GM19467 (cell line): ENCODE data around the gene SLC39A7.

Source experiments
- ATAC-seq: cut with Tn5 transposase; IDR thresholded peaks from one replicate; pipeline ENCODE4 v1.9.1; 2021; ENCODE audit warnings: mild to moderate bottlenecking, moderate library complexity; ENCODE audit not compliant: unreplicated experiment

The SLC39A7 gene

GRCh38 chr6:33170176-33171015 is 30.3 kb upstream of the SLC39A7 start:
- no peak for ATAC-seq

DNA sequence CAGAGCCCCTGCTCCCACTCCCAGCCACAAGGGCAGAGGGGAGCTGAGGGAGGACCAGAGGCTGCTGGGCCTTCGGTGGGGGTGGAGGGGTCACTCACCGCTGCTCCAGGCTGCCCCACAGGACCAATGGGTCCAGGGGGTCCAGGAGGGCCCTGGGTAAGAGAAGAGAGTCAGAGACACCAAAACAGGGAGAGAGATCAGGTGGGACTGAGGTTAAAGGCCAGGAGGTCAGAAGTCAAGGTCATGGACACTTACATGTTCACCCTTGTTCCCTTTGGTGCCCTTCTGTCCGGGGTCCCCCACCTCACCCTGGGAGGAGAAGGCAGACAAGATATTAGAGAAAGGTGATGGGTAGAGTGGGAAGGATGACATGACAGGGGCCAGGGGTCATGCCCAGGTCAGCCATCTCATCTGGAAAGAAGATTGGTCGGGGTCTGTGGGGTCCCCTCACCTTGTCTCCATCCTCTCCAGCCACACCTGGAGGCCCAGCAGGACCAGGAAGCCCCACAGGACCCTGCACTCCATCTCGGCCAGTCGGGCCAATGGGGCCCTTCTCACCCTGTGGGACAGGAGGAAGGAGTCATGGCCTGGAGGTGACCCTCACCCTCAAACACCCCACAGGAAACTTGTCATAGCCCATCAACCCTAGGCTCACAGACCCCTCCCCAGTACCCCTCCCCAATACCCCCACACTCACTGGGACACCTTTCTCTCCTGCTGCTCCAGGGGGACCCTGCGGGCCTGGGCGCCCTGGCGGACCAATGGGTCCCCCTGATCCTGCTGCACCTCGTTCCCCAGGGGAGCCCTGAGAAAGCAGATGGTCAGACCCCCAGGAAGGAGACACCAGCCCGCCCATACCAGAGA is 29.4 kb upstream of the SLC39A7 start:
- ATAC-seq = no peak

- ATAC-seq = no peak
Measured at GRCh38 chr6:33171880-33172687, 28.6 kb upstream of the SLC39A7 start.

DNA sequence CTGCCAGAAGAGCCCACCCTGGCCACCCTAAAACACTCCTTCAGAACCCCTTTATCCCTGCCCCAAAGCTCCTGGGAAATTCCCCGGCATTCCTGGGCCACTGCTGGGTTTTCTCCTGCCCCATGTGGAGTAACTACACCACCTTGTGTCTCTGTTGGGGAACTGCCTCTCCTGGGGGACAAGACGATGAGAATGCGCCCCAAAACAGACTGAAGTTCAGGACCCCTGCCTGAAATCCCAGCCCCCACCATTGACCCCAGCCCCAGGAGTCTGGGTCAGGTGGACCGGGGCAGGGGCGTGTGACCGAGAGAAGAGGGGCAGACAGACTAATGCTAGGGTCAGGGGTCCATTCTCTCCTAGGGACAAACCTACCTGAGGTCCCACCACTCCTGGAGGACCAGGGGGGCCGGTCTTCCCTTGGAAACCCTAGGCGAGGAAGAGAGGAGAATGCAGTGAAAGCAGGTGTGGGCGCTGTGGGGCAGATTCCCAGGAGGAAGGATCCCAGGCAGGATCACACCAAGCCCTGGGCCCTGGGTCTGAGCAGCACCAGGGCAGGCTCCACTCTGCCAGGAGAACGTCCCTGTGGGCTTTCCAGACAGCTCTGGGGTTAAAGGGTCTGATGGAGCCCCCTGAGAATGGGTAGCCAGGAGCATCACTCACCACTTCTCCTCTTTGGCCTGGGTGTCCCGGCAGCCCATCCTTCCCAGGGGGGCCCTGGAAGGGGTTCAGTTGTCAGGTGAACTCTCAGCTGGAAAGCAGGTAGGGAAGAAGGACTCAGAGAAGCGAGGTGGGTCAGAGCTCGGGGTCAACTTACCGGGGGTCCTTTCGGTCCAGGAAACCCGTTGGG is 27.8 kb upstream of the SLC39A7 start:
- no peak for ATAC-seq

DNA sequence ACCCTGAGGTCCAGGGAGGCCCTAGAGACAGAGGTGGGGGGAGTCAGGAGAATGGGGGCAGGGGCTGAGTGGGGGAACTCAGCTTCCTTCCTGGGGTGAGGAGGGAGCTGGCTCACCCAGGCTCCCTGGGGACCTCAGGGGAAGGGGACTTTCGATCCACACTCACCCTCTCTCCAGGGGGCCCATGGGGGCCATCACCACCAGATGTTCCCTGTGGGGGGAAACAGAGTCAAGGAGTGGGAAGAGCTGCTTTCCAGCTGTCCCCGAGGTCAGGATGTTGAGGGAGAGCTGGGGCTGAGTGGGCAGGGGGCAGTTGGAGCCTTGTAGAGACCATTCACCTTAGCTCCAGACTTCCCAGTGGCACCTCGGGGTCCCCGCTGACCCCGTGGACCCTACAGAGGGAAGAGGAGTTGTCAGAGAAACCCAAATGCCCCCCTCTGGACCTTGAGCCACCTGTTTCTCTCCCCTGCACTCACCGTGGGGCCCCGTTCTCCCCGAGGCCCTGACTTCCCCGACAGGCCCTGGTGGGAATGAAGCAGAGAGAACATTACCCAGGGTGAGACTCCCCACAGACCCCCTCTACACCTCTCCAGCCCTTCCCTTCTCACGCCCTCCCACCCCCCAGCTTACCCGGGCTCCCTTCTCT is 27.0 kb upstream of the SLC39A7 start:
- no peak for ATAC-seq

- ATAC-seq = no peak
Measured at GRCh38 chr6:33174784-33175183, 25.9 kb upstream of the SLC39A7 start.

DNA sequence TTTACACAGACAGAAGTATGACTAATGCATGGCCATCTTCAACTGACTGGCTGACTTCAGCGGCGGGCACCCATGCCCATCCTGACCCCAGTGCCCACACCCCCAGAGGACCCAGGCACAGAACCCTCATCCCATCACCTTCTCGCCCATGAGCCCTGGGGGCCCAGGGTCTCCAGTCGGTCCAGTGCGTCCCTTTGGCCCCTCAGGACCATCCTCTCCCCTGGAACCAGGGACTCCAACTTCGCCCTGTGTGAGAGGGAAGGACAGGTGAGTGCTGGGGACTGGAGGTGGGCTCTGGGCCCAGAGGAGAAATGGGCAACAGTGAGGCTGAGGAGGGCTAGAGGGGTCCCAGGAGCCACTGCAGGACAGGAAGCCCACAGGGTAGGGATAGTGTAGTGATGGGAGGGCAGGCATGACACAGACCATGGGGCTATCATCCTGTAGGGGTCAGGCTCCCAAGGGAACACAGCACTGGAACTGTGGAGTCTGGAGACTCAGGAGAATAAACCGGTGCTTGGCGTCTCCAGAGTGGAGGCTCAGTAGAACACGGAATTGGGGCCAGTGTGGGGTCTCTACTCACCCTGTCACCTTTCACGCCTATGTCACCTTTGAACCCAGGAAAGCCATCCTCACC is 25.1 kb upstream of the SLC39A7 start:
- ATAC-seq = no peak

DNA sequence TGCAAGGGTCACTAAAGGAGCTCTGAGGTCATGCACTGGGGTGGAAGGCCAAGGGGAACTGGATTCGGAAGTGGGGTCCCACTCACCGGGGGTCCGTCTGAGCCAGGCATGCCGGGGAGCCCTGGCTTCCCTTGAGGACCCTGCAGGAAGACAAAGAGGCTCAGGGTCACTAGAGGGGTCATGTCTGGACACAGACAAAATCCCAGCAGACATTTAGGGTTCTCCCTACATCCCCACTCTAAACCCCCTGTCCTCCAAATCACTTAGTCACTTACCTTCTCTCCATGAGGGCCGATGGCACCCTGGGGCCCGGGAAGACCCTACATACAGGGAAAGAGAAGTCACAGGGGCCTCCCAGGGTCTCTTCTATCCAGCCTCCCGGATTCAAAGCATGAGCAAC is 23.8 kb upstream of the SLC39A7 start:
- ATAC-seq = no peak

GRCh38 chr6:33177552-33178446 is 22.9 kb upstream of the SLC39A7 start:
- ATAC-seq = no peak

GRCh38 chr6:33178755-33179475 is 21.8 kb upstream of the SLC39A7 start:
- ATAC-seq = no peak

GRCh38 chr6:33181141-33181540 is 19.5 kb upstream of the SLC39A7 start:
- ATAC-seq = no peak

DNA sequence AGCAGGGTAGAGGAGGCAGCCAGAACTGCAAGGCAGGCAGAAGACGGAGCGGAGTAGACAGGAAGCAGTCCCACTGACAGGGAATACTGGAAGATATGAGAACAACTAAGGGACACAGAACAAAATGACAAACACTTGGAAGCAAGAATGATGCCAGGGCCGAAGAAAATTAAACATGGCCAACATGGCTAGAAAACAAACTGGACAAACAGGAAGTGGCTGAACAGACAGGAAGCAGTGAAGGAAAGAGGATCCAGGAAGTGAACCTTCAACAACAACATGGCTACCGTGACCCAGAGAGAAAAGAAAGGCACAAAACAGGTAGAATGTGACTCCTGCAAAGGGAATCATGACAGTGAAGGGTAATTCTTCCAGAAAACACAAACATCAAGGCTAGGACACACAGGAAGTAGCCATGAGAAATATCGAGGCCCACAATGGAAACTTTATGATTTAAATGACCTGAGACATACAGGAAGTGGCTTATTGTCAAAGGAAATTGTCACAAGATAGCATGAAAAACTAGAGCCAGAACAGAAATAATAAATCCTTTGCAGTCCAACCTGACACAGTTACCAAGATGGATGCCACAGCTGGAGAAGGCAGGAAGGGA is 17.5 kb upstream of the SLC39A7 start:
- ATAC-seq = no peak

GRCh38 chr6:33185190-33185589 is 15.5 kb upstream of the SLC39A7 start:
- ATAC-seq = no peak

DNA sequence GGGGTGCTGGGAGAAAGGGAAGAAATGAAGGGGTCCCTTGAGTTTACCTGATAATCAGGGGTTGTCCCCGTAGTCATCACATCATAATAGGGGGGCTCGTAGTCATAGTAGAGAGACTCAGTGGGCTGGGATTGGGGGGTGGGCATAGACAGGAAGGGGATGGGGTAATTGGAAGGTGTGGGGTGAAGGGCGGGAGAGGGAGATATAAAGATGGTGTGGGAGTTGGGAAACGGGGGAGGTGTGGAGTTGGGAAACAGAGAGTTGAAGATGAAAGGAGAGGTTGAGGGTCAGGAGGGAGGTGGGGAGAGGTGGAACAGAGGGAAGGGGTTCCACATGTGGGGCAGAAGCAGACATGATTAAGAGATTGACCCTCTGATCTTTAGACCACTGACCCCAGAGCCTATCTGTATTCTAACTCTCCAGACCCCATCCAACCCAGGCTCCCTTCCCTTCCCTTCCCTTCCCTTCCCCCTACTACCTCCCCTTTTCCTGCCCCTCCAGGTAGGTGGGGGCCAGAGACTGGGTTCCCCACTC is 14.9 kb upstream of the SLC39A7 start:
- no peak for ATAC-seq

GRCh38 chr6:33187809-33188208 is 12.9 kb upstream of the SLC39A7 start:
- no peak for ATAC-seq

- no peak for ATAC-seq
Measured at GRCh38 chr6:33189164-33189563, 11.5 kb upstream of the SLC39A7 start.
